Measurements from ENCODE around the gene IL17B. TPM values are rescaled to one million over a fixed set of nuclear protein-coding genes. Genes with fewer than 3 reads are reported as not detected.

The IL17B gene
- not detected for total RNA-seq

DNA sequence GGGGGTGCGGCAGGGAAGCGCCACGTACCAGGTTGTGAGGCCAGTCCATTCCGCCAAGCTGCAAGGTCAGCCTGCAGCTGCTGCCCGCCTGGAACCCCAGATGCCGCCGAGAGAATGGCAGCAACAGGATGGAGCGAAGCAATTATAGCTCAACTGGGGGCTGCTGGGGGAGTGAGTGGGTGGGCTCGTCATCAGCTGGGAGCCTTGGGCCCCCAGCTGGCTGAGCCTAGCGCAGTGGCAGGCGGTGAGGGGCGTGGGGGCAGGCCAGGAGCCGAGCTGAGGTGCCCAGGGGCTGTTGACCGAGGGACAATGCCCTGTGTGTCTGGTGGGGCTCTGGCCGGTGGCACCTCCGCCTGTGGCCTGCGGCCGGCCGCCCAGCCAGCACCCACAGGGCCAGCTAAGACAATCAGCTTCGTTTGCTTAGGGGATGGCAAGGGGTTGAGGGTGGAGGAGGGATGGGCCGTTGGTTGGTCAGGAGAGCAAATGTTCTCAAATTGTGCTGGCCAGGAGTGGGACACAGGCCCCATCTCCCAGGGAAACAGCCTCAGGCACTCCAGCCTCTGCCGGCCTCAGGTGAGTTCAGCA, at the start of gene IL17B:
IL17B (minus strand) TSS at position 116 of the 585 bp plus-strand sequence; CDS start at position 49, 67 bp downstream.

DNA sequence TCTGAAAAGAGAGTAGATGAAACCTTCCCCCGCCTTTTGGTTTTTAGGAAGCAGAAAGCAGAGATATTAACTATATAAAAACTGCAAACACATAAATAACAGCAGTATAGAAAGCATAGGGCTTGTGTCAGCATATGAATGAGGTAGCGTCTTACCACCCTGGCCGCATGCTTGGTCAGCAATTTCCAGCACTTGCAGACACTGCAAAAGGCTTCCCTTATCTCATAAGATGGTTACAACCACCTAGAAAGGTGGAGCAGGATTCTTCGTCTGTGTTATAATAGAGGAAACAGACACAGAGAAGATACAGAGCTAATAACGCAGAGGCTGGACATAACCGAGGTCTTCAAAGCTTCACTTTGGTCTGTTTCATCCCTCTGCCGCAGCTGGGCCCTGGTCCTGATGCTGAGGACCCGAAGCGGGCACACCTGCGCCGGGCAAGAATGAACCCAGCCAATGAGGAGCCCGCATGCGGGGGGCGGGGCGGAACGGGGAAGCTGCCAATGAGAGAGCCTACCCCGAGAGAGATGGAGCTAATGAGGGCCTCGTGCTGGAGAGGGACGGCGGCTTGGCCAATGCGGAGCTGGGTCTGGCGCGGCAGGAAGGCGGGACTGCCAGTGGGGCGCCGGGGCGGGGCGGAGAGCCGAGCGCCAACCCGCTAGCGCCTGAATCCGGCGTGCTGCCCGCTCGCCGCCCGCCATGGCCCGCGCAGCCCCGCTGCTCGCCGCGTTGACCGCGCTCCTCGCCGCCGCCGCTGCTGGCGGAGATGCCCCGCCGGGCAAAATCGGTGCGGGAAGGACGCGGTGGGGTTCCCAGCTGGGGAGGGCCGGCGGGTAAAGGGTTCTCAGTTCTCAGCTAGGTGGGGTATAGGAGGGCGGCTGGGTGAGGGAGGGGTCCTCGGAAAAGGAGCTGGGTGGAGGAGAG, 21.5 kb downstream of the IL17B start, which contains the start of gene PCYOX1L:
PCYOX1L (plus strand) TSS at position 677 of the 924 bp plus-strand sequence; CDS start at position 700, 23 bp downstream.

DNA sequence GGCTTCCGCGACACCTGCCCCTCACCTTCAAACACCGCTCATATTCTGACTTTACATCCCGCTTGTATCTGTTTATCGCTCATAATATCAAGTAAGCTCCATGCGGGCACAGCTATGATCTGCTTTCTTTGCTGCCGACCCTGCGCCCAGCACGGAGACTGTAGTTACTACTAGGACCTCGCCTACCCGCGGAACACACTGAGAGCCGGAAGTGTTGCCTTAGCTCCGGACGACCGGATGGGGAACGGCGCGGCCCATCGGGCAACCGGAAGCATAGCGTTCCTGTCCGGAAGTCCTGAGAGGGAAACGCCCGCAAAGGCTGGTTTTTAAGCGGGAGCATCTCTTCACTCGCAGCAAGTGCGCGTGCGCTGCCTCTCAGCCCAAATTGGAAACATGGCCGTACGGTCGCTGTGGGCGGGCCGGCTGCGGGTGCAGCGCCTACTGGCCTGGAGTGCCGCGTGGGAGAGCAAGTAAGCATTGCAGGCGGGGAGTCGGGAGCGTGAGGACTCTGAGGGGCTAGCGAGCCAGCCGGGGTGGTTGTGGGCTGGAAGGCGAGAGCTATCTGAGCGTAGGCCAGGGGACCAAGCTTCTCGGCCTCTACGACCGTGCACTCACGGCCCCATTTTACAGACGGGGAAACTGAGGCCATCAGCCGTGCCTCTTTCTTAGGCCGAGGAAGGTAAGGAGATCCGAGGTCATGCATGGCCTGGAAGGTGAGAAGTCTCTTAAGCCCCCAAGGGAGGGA, 33.8 kb downstream of the IL17B start, which contains the start of gene GRPEL2:
GRPEL2 (plus strand) TSS at position 353 of the 745 bp plus-strand sequence; CDS start at position 394, 41 bp downstream.

Other genes starting within 250 kb of the IL17B start
- gene ABLIM3, start 237.8 kb downstream of the IL17B start, total RNA-seq = 1 to 10 TPM; 5.2 to 6.0 TPM
- 10 to 100 TPM in 1 of 2 donors, 1 to 10 TPM in 1; 7.9 to 21.0 TPM for gene AFAP1L1, start 107.4 kb downstream of the IL17B start, total RNA-seq
- gene GRPEL2, start 33.8 kb downstream of the IL17B start, total RNA-seq = 10 to 100 TPM; 11.0 to 25.0 TPM
- 1 to 10 TPM; 9.6 to 10.0 TPM for gene PCYOX1L, start 21.2 kb downstream of the IL17B start, total RNA-seq
- 100 to 1,000 TPM; 192 to 260 TPM for gene CSNK1A1, start 172.1 kb upstream of the IL17B start, total RNA-seq
- gene ARHGEF37, start 202.2 kb upstream of the IL17B start, total RNA-seq = 1 to 10 TPM; 2.0 to 8.3 TPM